ENCODE results near the gene SF3B6. TPM values are rescaled to one million over a fixed set of nuclear protein-coding genes. Genes with fewer than 3 reads are reported as not detected.

Gene SF3B6
- total and polyA plus RNA-seq, 2 of the 4 experiments (the other 2 are of a cell fraction), result 143 to 191 TPM

GRCh38 chr2:24052951-24053350, 23.2 kb downstream of the SF3B6 start:
- TF ChIP-seq CEBPB (IDR thresholded peaks at IDR 0.05; ENCODE audit: low read depth, low read length), result no peak
- TF ChIP-seq ELK1 (IDR thresholded peaks at IDR 0.05; ENCODE audit: borderline replicate concordance, low read depth, low read length), result no peak
- TF ChIP-seq MAZ (IDR thresholded peaks at IDR 0.05; ENCODE audit: borderline replicate concordance, low read depth, low read length), result no peak
- no peak for TF ChIP-seq RFX5 (IDR thresholded peaks at IDR 0.05; ENCODE audit: low read depth, low read length)
- TF ChIP-seq RCOR1 (IDR thresholded peaks at IDR 0.05; ENCODE audit: insufficient replicate concordance, low read length), result no peak
- no peak for TF ChIP-seq MXI1 (IDR thresholded peaks at IDR 0.05; ENCODE audit: borderline replicate concordance, low read depth, low read length)
- TF ChIP-seq BHLHE40 (IDR thresholded peaks at IDR 0.05; ENCODE audit: low read depth, low read length), result no peak
- no peak for TF ChIP-seq POLR2A (IDR thresholded peaks at IDR 0.05; ENCODE audit: low read depth, low read length)
- TF ChIP-seq RAD21 (IDR thresholded peaks at IDR 0.05; ENCODE audit: low read length), result no peak
- no peak for TF ChIP-seq SMC3 (IDR thresholded peaks at IDR 0.05; ENCODE audit: low read depth, low read length)
- TF ChIP-seq USF2 (IDR thresholded peaks at IDR 0.05; ENCODE audit: low read depth, low read length), result no peak
- TF ChIP-seq CTCF (conservative IDR thresholded peaks at IDR 0.05; ENCODE audit: low read depth, low read length), result no peak
- no peak for TF ChIP-seq CHD1 (IDR thresholded peaks at IDR 0.05; ENCODE audit: low read depth, low read length)
- TF ChIP-seq MAFK (IDR thresholded peaks at IDR 0.05; ENCODE audit: low read depth, low read length), result no peak
- no peak overlapping the region for H3K14ac ChIP-seq (replicated peaks; ENCODE audit: low read depth, low read length)
- no peak for DNase-seq
- 0 out of 2 replicates have a peak, but pooled peaks cover 5% of the 10 kb centered on the region for H3K9me1 ChIP-seq (ENCODE audit: insufficient read depth, low read length)
- H2BK15ac ChIP-seq (ENCODE audit: low read depth, low read length), result no peak overlapping the region
- dilution Hi-C loops (cut with HindIII; ENCODE audit: low sequenced_read_pairs, unreplicated experiment), result no loop called here
- no peaks in the 10 kb centered on the region for H3K9me3 ChIP-seq (ENCODE audit: control insufficient read depth, insufficient read depth, low read length)
- no peak overlapping the region for H3K27ac ChIP-seq (ENCODE audit: insufficient read depth, low read length)
- H3K9ac ChIP-seq (ENCODE audit: low read depth, low read length), result no peak overlapping the region
- no peak overlapping the region for H3K4ac ChIP-seq (ENCODE audit: low read depth, low read length)
- no peaks in the 10 kb centered on the region for H3K4me1 ChIP-seq (ENCODE audit: control insufficient read depth, insufficient read depth, low read length)
- H3K79me1 ChIP-seq (ENCODE audit: low read depth in 1 of 2, low read length in 2 of 2), result 0 out of 4 replicates have a peak, but pooled peaks cover 3 to 5% of the 10 kb centered on the region in 2 experiments
- H4K8ac ChIP-seq (ENCODE audit: low read depth in 2 of 2, low read length in 2 of 2), result no peak overlapping the region
- no CpG with 5 or more reads among the region's 1 CpG for WGBS, 2 experiments (ENCODE audit: extremely low coverage in 2 of 2, insufficient read length in 1 of 2)
- H4K91ac ChIP-seq (ENCODE audit: insufficient read depth, low read depth, low read length), result no peak overlapping the region
- intact Hi-C loops (cut with micrococcal nuclease), result no loop called here
- H2AK5ac ChIP-seq (ENCODE audit: low read depth, low read length), result no peak overlapping the region
- CTCF ChIA-PET, result interaction anchor here (0.6 to 0.7 kb wide), 2 partner anchors 10 to 29 kb away, joined by 3 to 4 read pairs; no protein-coding TSS in a partner anchor
- H4K20me1 ChIP-seq (ENCODE audit: insufficient read depth, low read length), result no peaks in the 10 kb centered on the region
- POLR2A ChIA-PET (ENCODE audit: unreplicated experiment), result no interaction called here
- no peak overlapping the region for H3K4me2 ChIP-seq (ENCODE audit: low read depth, low read length)
- in situ Hi-C loops (cut with MboI; ENCODE audit: low sequenced_read_pairs), result no loop called here
- no peaks in the 10 kb centered on the region for H3K27me3 ChIP-seq (ENCODE audit: control insufficient read depth, insufficient read depth, low read length)
- no peak overlapping the region for H2BK20ac ChIP-seq (ENCODE audit: low read depth, low read length)
- no peak for ATAC-seq (ENCODE audit: low read depth)
- no TSS peak for BruUV-seq (replicated peaks)
- H3K56ac ChIP-seq (ENCODE audit: extremely low read depth, insufficient read depth, low read length), result no peak overlapping the region
- no peak overlapping the region for H4K5ac ChIP-seq (ENCODE audit: low read depth, low read length)
- H2AFZ ChIP-seq (replicated peaks; ENCODE audit: low read length, poor library complexity), result no peak overlapping the region
- no peak overlapping the region for H3K18ac ChIP-seq (ENCODE audit: low read depth, low read length)
- H3K4me3 ChIP-seq (ENCODE audit: insufficient read depth, low read depth, low read length), result no peak overlapping the region
- H3K23ac ChIP-seq (ENCODE audit: low read depth, low read length), result no peak overlapping the region
- H3K36me3 ChIP-seq (ENCODE audit: control insufficient read depth, insufficient read depth, low read length), result no peaks in the 10 kb centered on the region
- no peak overlapping the region for H2AK9ac ChIP-seq (replicated peaks; ENCODE audit: low read depth, low read length, poor library complexity)
- no peak overlapping the region for H2BK5ac ChIP-seq (ENCODE audit: low read depth, low read length, poor library complexity, severe bottlenecking)
- no peak overlapping the region for H2BK120ac ChIP-seq (ENCODE audit: low read depth, low read length)
